GM10266 (cell line): ENCODE results near the gene TSC22D3.

ENCODE experiments used
- DNase-seq: peaks from one replicate; pipeline ENCODE4 v3.0.0; 2012; ENCODE audit errors: extremely low spot score
- TF ChIP-seq, protein P1 (sequence below): IDR thresholded peaks from 2 replicates; pipeline ENCODE4 v1.5.1; 2012; ENCODE audit warnings: mild to moderate bottlenecking, low read depth; ENCODE audit not compliant: control insufficient read depth, insufficient read depth; ENCODE audit errors: missing control alignments

Gene TSC22D3

DNA sequence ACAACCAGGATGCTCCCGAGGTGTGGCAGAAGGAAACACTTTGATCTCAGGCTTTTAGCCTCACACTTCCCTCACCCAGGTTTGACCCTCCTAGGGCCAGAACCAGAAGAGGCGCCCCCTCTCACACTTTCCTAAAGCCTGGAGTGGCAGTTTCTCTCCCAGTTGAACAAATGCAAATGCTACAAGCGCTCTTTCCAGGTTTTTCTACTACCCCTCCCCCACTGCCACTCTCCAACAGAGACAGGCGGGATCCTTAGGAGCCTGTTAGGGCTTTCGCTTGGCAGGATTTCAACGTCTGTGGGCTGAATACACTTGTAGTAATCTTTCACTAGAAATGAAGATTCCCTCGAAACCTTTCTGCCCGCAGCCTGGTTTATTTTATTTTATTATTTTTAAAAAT, 2.4 kb downstream of the TSC22D3 start:
- DNase-seq: no peak
- TF ChIP-seq, protein P1, sequence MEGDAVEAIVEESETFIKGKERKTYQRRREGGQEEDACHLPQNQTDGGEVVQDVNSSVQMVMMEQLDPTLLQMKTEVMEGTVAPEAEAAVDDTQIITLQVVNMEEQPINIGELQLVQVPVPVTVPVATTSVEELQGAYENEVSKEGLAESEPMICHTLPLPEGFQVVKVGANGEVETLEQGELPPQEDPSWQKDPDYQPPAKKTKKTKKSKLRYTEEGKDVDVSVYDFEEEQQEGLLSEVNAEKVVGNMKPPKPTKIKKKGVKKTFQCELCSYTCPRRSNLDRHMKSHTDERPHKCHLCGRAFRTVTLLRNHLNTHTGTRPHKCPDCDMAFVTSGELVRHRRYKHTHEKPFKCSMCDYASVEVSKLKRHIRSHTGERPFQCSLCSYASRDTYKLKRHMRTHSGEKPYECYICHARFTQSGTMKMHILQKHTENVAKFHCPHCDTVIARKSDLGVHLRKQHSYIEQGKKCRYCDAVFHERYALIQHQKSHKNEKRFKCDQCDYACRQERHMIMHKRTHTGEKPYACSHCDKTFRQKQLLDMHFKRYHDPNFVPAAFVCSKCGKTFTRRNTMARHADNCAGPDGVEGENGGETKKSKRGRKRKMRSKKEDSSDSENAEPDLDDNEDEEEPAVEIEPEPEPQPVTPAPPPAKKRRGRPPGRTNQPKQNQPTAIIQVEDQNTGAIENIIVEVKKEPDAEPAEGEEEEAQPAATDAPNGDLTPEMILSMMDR: no peak

DNA sequence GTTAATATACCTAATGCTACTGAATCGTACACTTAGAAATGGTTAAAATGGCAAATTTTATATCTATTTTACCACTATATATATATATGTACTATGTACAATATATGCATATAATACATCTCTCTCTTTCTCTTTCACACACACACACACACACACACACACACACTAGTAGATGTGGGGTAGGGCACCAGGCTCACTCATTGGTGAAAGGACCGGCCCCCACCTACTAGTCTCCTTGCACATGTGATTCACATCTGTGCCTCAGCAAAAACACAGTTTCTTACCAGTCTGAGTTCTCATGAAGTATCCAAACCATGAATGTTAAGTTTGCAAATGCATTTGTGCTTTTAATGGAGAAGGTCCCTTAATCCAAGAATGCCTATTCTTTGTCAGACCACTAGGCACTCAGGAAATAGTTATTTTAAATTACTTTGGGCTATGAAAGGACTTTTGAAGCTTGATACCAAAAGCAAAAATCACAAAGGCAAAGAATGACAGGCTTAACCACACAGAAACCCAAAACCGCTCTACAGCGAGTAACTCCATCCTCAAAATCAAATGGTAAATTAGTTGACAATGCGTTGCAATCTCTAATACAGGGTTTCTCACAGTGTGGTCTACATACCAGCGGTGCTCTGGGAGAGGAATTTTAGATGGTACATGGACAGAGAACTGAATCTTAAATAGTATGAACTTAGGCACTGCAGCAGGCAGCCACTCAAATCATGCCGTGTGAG, 5.8 kb downstream of the TSC22D3 start:
- DNase-seq: no peak
- TF ChIP-seq, protein P1: no peak

DNA sequence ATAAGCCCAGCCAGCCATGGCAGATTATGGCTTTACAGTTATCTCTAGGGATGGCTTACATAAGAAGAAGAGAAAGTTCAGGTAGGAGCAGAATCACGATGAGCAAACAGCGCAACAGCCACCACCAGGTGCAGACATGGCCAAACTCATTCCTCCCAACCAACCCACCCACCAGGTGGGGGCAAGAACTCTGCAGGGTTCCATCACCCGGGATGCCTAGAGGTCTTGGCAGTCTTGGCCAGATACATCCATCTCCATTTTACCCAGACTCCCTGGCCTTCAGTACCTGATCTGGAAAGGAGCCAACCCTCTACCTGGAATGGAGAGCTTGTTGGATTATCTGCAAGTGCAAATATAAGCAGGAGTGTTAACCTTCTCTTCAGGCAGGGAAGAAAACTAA, 7.5 kb downstream of the TSC22D3 start:
- TF ChIP-seq, protein P1: no peak
- DNase-seq: no peak

DNA sequence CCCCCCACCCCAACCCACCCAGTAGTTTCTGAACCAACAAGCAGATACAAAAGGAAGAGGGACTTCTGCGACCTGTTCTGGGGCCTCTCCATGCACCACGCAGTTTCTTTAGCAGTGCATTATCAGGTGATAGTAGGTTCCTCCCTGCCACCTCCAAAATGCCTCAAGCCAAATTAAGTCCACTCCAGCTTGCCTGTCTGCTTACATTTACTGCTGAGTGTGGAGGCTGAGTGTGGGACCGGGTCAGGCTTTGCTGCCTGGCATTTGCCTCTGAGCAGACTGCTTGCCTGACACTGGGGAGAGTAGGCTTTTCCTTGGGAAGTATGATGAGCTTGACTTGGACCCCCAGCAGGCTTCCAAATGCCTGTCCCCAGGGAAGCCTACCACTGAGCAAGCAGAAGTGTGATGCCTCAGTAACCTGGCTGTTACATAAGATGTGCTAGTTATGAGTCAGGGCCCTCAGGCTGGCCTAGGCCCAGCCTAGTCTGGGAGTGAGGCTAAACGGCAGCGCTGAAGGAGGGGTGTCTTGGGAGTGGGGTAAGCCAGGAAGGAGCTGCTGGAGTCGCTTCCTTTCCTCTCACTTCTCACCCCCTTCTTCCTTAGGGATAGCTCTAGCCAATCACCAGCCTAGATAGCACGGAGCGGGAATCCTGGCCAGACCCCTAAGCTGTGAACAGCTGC, 9.0 kb downstream of the TSC22D3 start:
- TF ChIP-seq, protein P1: no peak
- DNase-seq: no peak

DNA sequence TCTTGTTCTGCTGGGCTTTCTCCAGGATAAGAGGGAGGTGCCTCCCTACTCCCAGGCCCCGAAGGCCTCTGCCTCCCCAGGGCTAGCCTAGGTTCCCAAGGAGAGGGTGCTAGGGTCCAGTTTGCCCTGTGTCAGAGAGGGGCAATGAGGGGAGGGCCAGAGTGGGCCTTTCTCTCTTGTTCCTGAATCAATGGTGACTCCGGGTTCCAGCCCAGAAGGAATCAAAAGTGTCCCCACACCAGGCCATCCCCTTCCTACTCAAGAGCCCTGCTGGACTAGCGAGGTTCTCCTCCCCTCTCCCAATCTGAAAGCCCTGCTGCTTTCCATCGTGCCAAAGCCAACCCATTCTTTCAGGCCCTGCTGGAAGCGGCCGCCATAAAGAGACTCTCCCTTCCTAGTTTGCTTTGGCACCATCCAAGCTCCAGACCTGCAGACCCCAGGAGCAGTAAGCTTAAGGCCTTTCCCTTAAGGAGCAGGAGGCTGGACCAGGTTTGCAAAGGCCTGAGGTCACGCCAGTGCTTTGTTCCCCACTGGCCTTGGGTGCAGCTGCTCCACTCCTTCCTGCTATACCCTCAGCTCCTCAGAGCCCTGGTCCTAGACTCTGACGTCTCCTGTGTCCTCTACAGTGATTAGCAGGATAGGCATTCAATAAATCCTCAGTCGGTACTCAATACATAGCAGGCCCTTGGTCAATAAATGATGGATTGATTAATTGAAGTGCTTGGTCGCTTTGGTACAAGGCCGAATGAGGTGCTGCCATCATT, 10.6 kb downstream of the TSC22D3 start:
- TF ChIP-seq, protein P1: no peak
- no peak for DNase-seq

DNA sequence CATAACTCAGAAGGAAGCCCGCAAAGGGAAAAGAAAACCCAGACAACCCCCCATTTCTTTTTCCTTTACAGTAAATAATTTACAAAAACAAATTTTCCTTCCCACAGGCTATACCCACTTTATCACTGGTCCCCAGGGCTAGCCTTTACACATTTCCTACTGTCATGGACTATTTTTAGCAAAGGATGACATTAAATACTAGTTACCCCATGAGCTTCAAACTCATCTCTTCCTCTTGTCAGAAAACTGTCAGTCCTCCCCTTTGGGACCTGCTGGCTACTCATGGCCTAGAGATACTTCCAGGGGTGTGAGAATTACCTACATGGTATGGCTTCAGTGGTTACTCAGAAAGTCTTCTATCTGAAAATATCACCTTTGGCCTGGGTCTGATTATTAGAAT, 11.9 kb downstream of the TSC22D3 start:
- DNase-seq: no peak
- TF ChIP-seq, protein P1: no peak
